HEK293T (cell line): ENCODE results near the gene EIF3J.
"Not testable (repeated sequence)": the region's sequence is repeated elsewhere in the genome, so short reads cannot be mapped to it uniquely, and the experiment has no call there.

Source experiments
- CTCF ChIA-PET: fragments of 350-600 bp; formaldehyde crosslinking; extraction: SDS; loops from one replicate; lab custom pipeline; 2021; ENCODE audit warnings: antibody characterized with exemption, inconsistent platforms; lab: Yijun Ruan, JAX
- POLR2A ChIA-PET: fragments of 350-600 bp; formaldehyde crosslinking; extraction: SDS; loops from one replicate; lab custom pipeline; 2020; ENCODE audit warnings: antibody characterized with exemption, inconsistent platforms; lab: Yijun Ruan, JAX
- DNase-seq: peaks from one replicate; pipeline ENCODE4 v3.0.0; 2012; ENCODE audit warnings: mixed read lengths; ENCODE audit errors: extremely low spot score
- ARNT ChIP-seq: fragments of 450-650 bp; IDR thresholded peaks from 2 replicates; pipeline ENCODE4 v1.6.1; 2017; ENCODE audit warnings: mild to moderate bottlenecking
- BHLHE40 ChIP-seq: fragments of 450-650 bp; IDR thresholded peaks from 2 replicates; pipeline ENCODE4 v1.6.1; 2016; ENCODE audit warnings: mild to moderate bottlenecking, moderate library complexity, borderline replicate concordance
- CTBP1 ChIP-seq: fragments of 450-650 bp; IDR thresholded peaks from 2 replicates; pipeline ENCODE4 v1.6.1; 2016; ENCODE audit warnings: borderline replicate concordance
- ELF4 ChIP-seq: fragments of 450-650 bp; IDR thresholded peaks from 2 replicates; pipeline ENCODE4 v1.6.1; 2017; ENCODE audit warnings: antibody characterized with exemption
- FOXA1 ChIP-seq: fragments of 450-650 bp; IDR thresholded peaks from 2 replicates; pipeline ENCODE4 v1.6.1; 2016; ENCODE audit warnings: mild to moderate bottlenecking
- FOXK2 ChIP-seq: fragments of 450-650 bp; IDR thresholded peaks from 2 replicates; pipeline ENCODE4 v1.6.1; 2016; ENCODE audit warnings: mild to moderate bottlenecking
- FOXM1 ChIP-seq: fragments of 450-650 bp; IDR thresholded peaks from 2 replicates; pipeline ENCODE4 v1.6.1; 2017; ENCODE audit warnings: mild to moderate bottlenecking, borderline replicate concordance
- HDGF ChIP-seq: fragments of 450-650 bp; IDR thresholded peaks from 2 replicates; pipeline ENCODE4 v1.6.1; 2017; ENCODE audit warnings: antibody characterized with exemption, borderline replicate concordance
- L3MBTL2 ChIP-seq: fragments of 450-650 bp; conservative IDR thresholded peaks from 2 replicates; pipeline ENCODE4 v1.6.1; 2016; ENCODE audit warnings: mild to moderate bottlenecking
- LEF1 ChIP-seq: fragments of 450-650 bp; IDR thresholded peaks from 2 replicates; pipeline ENCODE4 v1.6.1; 2017; ENCODE audit warnings: mild to moderate bottlenecking, borderline replicate concordance
- NFRKB ChIP-seq: fragments of 450-650 bp; IDR thresholded peaks from 2 replicates; pipeline ENCODE4 v1.6.1; 2016; ENCODE audit warnings: mild to moderate bottlenecking, moderate library complexity
- PKNOX1 ChIP-seq: fragments of 450-650 bp; IDR thresholded peaks from 2 replicates; pipeline ENCODE4 v1.6.1; 2016
- SP1 ChIP-seq: fragments of 450-650 bp; IDR thresholded peaks from 2 replicates; pipeline ENCODE4 v1.6.1; 2017
- SUZ12 ChIP-seq: fragments of 450-650 bp; IDR thresholded peaks from 2 replicates; pipeline ENCODE4 v1.6.1; 2016; ENCODE audit warnings: mild to moderate bottlenecking
- TARDBP ChIP-seq: fragments of 450-650 bp; IDR thresholded peaks from 2 replicates; pipeline ENCODE4 v1.6.1; 2016
- ZNF384 ChIP-seq: fragments of 450-650 bp; IDR thresholded peaks from 2 replicates; pipeline ENCODE4 v1.6.1; 2016

Gene EIF3J

GRCh38 chr15:44537735-44538240 is 841 bp downstream of the EIF3J start:
- DNase-seq: no peak
- TF ChIP-seq NFRKB (no peak), L3MBTL2 (peak; percentile 0; the same call in 1 of the 2 replicates), FOXK2 (no peak)
- ChIA-PET CTCF (interaction anchor here (0.6 to 2.0 kb wide), 3 partner anchors 8 to 250 kb away, joined by 3 to 4 read pairs (median 4); no protein-coding TSS in a partner anchor), POLR2A (interaction anchor here (0.8 to 1.5 kb wide), 6 partner anchors 8 to 713 kb away, joined by 3 to 15 read pairs (median 4); partner anchors contain the start of genes CTDSPL2, GOLM2 and MFAP1)

- POLR2A ChIA-PET: no interaction called here
- CTCF ChIA-PET: interaction anchor here (1.2 kb wide), 1 partner anchor 448 kb away, joined by 5 read pairs; no protein-coding TSS in a partner anchor
- TF ChIP-seq SP1 (no peak), FOXK2 (no peak), BHLHE40 (no peak)
- DNase-seq: no peak
Observed at GRCh38 chr15:44541282-44541958, 4.5 kb downstream of the EIF3J start.

DNA sequence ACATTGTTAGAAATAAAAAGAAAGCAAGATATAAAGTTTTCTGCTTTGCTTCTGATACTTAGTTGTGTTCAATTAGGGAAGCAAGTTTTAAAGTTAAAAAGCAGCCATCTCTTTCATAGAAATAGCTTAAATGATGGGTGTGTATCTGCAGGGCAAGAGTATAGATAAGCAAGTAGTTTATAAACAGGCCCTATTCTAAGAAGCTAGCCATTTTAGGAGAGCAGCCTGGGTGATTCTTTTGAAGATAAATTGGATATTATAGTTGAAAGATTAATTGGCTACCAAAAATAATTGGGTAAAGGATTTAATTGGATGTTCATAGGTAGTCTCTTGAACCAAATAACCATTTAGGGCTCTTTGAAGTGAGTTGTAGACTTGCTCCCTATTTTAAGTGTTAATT is 5.6 kb downstream of the EIF3J start:
- ChIA-PET CTCF (interaction anchor here (1.2 kb wide), 1 partner anchor 449 kb away, joined by 5 read pairs; no protein-coding TSS in a partner anchor), POLR2A (no interaction called here)
- TF ChIP-seq ZNF384: no peak
- TF ChIP-seq FOXK2: no peak
- TF ChIP-seq PKNOX1: no peak
- TF ChIP-seq NFRKB: no peak
- TF ChIP-seq SP1: no peak
- no peak for TF ChIP-seq ELF4
- no peak for TF ChIP-seq SUZ12
- TF ChIP-seq BHLHE40: no peak
- no peak for TF ChIP-seq L3MBTL2
- no peak for TF ChIP-seq FOXM1
- no peak for TF ChIP-seq TARDBP
- TF ChIP-seq FOXA1: no peak
- no peak for TF ChIP-seq CTBP1
- TF ChIP-seq LEF1: no peak
- no peak for TF ChIP-seq HDGF
- no peak for TF ChIP-seq ARNT
- DNase-seq: no peak

DNA sequence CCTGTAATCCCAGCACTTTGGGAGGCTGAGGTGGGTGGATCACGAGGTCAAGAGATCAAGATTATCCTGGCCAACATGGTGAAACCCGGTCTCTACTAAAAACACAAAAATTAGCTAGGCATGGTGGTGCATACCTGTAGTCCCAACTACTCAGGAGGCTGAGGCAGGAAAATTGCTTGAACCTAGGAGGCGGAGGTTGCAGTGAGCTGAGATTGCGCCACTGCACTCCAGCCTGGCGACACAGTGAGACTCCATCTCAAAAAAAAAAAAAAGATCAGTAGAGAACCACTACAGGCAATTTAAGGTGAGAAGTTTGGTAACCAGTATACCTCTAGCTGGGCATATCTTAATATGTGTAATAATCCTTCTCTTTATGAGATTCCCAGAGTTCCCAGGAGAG is 7.8 kb downstream of the EIF3J start:
- CTCF ChIA-PET, DNase-seq: not testable (repeated sequence)
- POLR2A ChIA-PET: interaction anchor here (1.2 kb wide), 1 partner anchor 8 kb away, joined by 5 read pairs; the partner anchor contains the start of gene EIF3J
- peak; percentile 53; the same call in 1 of the 2 replicates for TF ChIP-seq ZNF384

DNA sequence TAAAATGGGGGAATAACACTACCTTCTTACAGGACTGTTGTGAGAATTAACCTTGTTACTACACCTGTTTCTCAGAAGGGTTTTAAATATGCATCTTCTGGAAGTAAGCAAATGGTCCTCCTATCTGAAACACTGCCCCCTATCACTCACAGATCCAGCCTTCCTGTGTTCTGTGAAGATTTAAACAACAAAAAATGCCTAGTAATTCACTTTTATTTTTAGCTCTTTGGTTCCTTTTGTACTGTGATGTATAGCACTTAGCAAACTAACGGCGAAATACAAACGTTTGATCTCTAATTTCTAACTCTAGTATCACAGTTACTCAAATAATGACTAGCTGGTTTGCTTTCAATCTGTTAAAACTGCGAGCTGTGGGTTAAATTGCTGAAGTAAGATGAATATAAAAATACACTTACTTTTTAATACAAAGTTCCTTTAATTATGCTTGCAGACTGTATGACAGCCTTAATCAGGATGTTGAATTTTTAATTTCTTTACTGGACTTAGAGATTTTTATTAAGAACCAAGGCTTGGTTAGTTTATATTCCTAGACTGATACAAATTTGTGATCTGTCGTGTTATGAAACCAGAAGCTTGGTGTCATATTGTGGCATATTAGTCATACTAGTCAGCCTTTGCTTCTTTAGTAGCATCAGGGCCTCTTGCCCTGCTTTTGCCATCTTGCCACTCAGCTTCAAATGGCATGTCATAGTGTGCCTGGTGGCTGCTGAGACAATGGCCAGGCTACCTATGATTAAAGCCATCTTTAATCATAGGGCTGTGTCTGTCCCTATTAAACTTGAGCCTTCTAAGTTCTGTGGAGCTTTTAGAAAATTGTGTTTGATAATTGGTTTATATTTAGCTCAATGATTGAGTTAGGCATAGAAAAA is 9.2 kb downstream of the EIF3J start:
- DNase-seq: no peak

DNA sequence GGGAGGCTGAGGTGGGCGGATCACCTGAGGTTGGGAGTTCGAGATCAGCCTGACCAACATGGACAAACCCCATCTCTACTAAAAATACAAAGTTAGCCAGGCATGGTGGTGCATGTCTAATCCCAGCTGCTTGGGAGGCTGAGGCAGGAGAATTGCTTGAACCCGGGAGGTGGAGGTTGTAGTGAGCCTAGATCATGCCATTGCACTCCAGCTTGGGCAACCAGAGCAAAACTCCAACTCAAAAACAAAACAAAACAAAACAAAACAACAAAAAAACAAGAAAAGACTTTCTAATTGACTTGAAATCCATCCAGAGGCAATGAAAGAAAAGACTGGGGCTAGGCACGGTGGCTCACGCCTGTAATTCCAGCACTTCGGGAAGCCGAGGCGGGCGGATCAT is 12.2 kb downstream of the EIF3J start:
- CTCF ChIA-PET, POLR2A ChIA-PET, DNase-seq: not testable (repeated sequence)

More for the DNA sequence above, 9.2 kb downstream of the EIF3J start:
- POLR2A ChIA-PET: interaction anchor here (0.6 to 1.3 kb wide), 2 partner anchors 9 kb away, joined by 3 to 9 read pairs; partner anchors contain the start of gene EIF3J
- TF ChIP-seq L3MBTL2 (no peak), NFRKB (no peak), FOXA1 (no peak), LEF1 (no peak), ELF4 (no peak), TARDBP (no peak), FOXM1 (no peak), ZNF384 (no peak), SP1 (no peak), PKNOX1 (no peak), SUZ12 (no peak), HDGF (no peak), FOXK2 (no peak), CTBP1 (no peak), ARNT (no peak), BHLHE40 (no peak)
- CTCF ChIA-PET: interaction anchor here (0.6 to 1.4 kb wide), 5 partner anchors 8 to 663 kb away, joined by 3 to 4 read pairs (median 3); no protein-coding TSS in a partner anchor
